HEK293T (cell line): ENCODE data around the gene HYAL3.

Source experiments
- BHLHE40 ChIP-seq: fragments of 450-650 bp; IDR thresholded peaks from 2 replicates; pipeline ENCODE4 v1.6.1; 2016; ENCODE audit warnings: mild to moderate bottlenecking, moderate library complexity, borderline replicate concordance
- FOXA1 ChIP-seq: fragments of 450-650 bp; IDR thresholded peaks from 2 replicates; pipeline ENCODE4 v1.6.1; 2016; ENCODE audit warnings: mild to moderate bottlenecking
- FOXK2 ChIP-seq: fragments of 450-650 bp; IDR thresholded peaks from 2 replicates; pipeline ENCODE4 v1.6.1; 2016; ENCODE audit warnings: mild to moderate bottlenecking
- FOXM1 ChIP-seq: fragments of 450-650 bp; IDR thresholded peaks from 2 replicates; pipeline ENCODE4 v1.6.1; 2017; ENCODE audit warnings: mild to moderate bottlenecking, borderline replicate concordance
- HDGF ChIP-seq: fragments of 450-650 bp; IDR thresholded peaks from 2 replicates; pipeline ENCODE4 v1.6.1; 2017; ENCODE audit warnings: antibody characterized with exemption, borderline replicate concordance
- L3MBTL2 ChIP-seq: fragments of 450-650 bp; conservative IDR thresholded peaks from 2 replicates; pipeline ENCODE4 v1.6.1; 2016; ENCODE audit warnings: mild to moderate bottlenecking
- PKNOX1 ChIP-seq: fragments of 450-650 bp; IDR thresholded peaks from 2 replicates; pipeline ENCODE4 v1.6.1; 2016
- SP1 ChIP-seq: fragments of 450-650 bp; IDR thresholded peaks from 2 replicates; pipeline ENCODE4 v1.6.1; 2017
- SUZ12 ChIP-seq: fragments of 450-650 bp; IDR thresholded peaks from 2 replicates; pipeline ENCODE4 v1.6.1; 2016; ENCODE audit warnings: mild to moderate bottlenecking
- ZNF384 ChIP-seq: fragments of 450-650 bp; IDR thresholded peaks from 2 replicates; pipeline ENCODE4 v1.6.1; 2016

GRCh38 chr3:50293079-50293801 lies 6.0 kb downstream of the HYAL3 start:
- no peak for TF ChIP-seq PKNOX1
- TF ChIP-seq SP1 = no peak
- TF ChIP-seq BHLHE40 = no peak
- no peak for TF ChIP-seq FOXM1
- no peak for TF ChIP-seq HDGF
- no peak for TF ChIP-seq SUZ12
- no peak for TF ChIP-seq FOXK2
- no peak for TF ChIP-seq FOXA1
- no peak for TF ChIP-seq ZNF384
- TF ChIP-seq L3MBTL2 = no peak
